Measurements from ENCODE around the gene PIN1.

DNA sequence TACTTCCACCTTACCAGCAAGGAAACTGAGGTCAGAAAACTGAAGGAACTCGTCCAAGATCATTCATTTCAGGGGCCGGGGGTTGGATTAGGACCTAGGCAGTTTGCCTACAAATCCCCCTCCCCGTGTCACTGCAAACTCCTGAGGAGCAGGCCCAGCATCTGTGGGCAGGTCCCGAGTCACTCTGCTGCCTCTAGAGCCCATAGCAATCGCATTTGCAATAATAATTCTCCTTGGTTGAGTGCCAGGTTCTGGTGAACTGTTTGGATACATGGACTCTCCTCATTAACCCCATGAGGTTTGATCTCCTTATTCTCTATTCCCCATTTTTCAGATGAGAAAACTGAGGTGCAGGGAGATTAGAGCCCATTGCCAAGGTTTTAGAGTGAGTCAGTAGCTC lies 903 bp downstream of the PIN1 start:
- TF ChIP-seq, protein P1, sequence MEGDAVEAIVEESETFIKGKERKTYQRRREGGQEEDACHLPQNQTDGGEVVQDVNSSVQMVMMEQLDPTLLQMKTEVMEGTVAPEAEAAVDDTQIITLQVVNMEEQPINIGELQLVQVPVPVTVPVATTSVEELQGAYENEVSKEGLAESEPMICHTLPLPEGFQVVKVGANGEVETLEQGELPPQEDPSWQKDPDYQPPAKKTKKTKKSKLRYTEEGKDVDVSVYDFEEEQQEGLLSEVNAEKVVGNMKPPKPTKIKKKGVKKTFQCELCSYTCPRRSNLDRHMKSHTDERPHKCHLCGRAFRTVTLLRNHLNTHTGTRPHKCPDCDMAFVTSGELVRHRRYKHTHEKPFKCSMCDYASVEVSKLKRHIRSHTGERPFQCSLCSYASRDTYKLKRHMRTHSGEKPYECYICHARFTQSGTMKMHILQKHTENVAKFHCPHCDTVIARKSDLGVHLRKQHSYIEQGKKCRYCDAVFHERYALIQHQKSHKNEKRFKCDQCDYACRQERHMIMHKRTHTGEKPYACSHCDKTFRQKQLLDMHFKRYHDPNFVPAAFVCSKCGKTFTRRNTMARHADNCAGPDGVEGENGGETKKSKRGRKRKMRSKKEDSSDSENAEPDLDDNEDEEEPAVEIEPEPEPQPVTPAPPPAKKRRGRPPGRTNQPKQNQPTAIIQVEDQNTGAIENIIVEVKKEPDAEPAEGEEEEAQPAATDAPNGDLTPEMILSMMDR (IDR thresholded peaks at IDR 0.05; ENCODE audit: low read length), result no peak
- TF ChIP-seq EZH2 (IDR thresholded peaks at IDR 0.05; ENCODE audit: borderline replicate concordance, low read length), result no peak
